Eye (tissue), 1 donor: Measurements from ENCODE around the gene CYP19A1.
A peak's percentile ranks its signal among the peaks of the same experiment; 100 is the strongest.
"Not testable (repeated sequence)": the region's sequence is repeated elsewhere in the genome, so short reads cannot be mapped to it uniquely, and the experiment has no call there.

ENCODE experiments used
- DNase-seq: peaks from one replicate; pipeline ENCODE4 v3.0.0-alpha.2; 2015

Gene CYP19A1

DNA sequence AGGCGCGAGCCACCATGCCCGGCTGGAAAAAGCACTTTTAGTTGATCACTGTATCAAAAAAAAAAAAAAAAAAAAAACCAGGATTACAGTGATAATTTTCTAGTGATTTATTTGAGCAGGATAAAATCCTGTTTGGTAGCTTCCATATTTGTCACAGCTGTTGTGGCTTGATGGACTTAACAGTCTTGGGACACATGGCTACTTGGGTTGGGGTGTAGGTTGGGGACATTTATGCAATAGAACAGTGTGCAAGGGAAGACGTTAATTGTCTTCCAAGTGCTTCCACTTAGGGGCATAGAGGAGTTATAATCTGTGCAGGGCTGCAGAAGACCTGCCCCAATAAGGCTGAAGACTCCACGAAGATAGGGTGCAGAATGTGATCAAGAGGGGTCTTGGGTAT is 136.8 kb downstream of the CYP19A1 start:
- DNase-seq: no peak

DNA sequence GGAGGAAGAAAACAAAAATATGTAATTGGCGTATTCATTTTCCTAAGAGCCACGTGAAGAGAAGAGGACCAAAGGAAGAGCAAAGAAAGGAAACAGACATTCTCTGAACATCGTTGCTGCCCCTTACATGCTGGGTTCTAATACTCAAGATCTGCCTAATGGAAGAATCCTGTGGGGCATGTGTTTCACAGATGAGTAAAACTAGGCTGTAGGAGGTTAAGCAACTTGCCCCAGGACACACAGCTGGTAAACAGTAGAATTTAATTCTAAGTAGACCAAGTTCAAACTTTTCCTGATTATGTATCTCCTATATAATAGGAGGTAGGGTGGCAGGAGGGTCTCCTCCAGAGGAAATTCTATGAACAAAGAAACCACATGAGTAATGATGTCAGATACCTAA is 137.6 kb downstream of the CYP19A1 start:
- DNase-seq: no peak

DNA sequence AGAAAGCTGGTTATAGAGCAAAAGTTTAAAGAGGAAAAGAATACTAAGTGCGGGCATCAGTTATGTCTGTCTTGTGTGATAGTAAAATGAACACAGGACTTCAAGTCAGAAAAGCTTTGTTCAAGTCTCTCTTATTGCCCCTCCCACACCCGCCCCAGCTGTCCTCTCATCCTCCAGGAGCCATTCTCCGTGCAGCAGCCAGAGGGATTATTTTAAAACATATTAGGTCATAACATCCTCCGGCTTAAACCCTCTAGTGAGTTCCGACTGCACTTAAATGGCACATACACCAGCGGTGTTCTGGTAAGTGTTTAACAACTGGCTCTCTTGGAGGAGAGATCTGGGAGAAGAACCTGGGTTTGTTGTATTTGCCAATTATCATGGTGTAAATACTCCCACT is 138.9 kb downstream of the CYP19A1 start:
- DNase-seq: no peak

DNA sequence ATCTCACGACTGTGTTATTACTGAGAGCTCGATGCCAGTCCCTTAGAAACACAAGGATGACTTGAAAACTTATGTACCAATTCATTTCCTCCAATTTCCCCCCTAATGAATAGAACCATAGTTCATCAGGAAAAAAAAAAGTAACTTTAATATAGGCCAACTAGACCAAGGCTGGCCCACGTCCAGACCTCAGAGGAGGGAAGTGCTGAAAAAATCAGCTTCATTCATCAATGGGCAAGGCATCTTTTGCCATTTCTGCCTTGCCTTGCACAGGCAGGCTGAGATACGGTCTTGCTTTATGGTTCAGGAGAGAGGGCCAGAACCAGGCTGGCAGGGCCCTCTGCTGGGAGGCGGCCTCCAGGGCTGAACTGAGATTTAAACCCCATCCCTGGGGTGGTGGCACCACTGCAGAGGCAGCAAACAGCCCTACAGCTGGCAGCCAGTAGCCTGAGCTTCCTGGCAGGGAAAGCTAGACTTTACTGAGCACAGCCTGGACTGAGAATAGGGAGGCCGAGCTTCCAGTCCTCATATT is 139.6 kb downstream of the CYP19A1 start:
- no peak for DNase-seq

DNA sequence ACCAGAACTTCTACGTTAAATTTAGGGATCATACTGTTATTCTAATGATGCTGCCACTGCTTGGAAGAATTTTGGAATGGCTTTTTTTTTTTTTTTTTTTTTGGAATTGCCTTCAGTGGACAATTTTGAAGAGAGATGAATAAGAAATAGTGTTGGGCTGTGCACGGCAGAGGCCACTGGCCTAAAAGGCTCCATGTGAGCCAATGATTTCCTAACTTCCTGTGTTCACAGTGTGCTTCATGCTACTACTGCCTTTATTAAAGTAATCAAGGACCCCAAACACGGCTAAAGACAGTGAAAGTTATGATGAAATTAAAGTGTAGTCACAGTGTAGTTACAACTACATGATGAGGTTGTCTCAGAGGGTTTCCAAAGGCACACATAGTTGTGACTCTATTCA is 142.9 kb downstream of the CYP19A1 start:
- no peak for DNase-seq

DNA sequence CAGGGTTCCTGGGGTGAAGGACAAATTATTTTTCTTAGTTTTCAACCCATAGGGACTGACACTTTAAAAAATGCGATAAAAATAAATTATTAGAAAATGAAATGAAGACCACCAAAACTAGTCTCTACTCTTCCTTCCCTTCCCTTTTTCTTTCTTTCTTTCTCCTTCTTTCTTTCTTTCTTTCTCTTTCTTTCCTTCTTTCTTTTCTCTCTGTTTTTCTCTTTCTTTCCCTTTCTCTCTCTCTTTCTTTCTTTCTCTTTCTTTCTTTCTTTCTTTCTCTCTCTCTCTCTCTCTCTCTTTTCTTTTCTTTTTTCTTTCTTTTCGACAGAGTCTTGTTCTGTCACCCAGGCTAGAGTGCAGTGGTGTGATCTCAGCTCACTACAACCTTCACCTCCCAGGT is 144.4 kb downstream of the CYP19A1 start:
- no peak for DNase-seq

DNA sequence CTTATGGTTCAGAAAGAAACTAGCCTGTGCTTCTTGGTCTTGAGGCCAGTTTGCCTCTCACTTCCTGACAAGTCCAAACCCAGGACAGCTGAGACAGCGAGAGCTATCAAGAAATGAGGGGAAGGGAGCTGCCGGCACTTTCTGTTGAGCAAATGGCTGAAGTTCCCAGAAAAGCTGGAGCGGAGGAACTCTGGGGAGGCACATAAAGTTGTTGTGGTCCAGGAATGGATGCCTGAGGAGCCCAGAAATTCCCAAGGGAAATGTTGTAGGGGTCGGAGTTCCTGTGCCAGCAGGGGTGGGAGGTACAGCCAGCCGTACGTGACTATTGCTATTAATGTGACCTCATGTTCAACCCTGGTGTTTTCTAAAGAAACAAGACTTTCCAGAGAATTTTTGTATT is 144.9 kb downstream of the CYP19A1 start:
- DNase-seq: no peak

DNA sequence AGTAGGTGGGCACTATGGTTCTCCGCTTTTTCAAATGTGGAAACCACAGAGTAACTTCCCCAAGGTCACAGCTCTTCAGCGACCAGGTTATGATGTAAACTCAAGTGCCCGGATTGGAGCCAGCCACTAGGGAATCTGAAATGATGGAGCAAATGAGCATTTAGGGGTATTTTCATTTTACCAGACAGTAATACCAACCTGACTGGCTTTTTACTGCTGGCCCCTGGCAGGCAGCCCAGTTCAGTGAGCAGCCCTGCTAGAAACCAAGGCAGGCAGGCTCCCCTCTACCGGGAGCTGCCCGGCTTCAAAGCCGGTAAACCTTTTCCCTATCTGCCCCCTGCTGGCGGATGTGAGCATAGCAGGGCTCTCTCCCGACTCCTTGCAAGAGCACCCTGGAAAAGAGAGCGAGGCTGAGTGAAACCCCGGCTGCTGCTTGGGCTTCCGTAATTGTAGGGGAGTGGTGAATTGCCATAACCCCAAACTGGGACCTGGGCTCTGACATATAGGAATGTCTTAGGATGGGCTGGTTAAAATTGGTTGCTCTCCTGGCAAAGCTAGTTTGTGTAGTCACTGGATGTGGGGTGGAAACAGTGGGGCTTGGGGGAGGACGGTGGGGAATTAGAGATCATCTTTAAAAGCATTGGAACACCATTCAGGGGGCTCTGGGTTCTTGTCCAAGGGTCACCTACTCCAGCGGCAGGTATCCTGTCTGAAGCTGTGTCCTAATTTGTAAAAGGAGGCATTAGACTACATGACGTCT is 145.7 kb downstream of the CYP19A1 start:
- DNase-seq: peak; percentile 94

DNA sequence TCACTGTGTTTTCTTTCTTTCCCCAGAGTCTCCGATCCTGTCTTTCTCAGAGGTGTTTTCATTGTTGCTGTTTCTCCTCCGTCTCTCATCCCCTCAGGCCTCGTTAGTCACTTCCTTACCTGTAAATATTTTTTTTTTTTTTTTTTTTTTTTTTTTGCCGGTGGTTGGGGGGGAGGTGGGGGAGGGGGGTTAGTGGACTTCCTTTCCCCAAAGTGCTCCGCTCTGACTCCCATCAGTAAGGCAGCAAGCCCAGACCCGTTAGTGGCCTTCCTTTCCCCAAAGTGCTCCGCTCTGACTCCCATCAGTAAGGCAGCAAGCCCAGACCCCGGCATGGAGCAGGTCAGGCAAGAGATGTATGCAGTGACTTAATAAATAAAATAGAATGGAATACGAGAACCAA is 146.6 kb downstream of the CYP19A1 start:
- no peak for DNase-seq

DNA sequence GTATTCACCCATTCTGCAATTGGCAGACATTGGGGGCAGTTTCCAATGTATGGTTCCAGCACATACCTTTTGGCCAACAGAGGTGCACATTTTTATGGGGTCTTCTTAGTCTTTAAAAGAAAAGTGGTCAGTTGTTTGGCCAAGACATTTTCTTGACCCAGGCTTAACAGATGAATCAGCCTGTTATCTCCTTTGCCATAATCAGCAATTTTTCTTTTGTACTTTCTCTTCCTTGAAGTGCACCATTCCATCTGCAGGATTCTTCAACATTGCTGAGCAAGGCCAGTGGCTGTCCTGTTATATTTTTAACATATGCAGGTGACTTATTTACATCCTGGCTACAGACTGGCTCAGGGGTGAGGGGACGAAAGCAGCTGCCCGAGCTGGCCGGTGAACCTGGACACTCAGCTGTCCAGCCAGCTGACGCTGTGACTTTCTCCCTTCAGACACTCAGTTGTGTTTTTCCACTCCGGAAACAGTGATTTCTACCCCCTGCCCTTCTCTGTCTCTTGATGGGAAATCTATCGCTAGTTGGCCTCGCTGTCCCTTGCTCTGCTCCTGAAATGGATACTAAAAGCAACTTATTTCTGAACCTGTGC is 147.2 kb downstream of the CYP19A1 start:
- DNase-seq: no peak

DNA sequence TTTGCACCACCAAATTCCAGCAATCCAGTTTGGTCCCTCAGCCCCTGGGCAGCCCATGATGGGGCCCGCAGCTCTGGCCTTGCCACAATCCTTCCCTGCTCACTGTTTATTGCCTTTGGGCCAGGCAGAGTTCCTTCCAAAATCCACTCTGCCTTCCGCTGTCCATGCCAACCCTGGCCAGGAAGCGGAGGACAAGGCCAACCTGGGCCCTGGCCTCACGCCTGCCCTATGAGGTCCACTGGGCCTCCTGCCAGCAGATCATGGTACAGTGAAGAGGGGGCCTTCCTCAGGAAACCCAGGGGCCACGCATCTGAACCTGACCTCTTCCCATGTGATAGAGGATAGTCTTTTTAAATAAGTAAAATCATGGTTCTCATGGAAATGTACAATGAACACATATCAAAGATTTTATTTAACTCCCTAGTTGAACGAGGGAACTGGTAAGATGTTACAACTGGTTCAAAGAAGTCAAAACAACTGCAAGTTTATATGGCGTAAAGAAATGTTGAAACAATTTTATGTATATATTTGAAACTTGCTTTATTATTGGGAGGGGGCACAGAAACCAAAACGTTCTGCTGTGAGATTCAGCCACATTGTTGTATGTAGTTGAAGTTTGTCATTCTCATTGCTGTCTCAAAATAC is 147.8 kb downstream of the CYP19A1 start:
- DNase-seq: no peak

DNA sequence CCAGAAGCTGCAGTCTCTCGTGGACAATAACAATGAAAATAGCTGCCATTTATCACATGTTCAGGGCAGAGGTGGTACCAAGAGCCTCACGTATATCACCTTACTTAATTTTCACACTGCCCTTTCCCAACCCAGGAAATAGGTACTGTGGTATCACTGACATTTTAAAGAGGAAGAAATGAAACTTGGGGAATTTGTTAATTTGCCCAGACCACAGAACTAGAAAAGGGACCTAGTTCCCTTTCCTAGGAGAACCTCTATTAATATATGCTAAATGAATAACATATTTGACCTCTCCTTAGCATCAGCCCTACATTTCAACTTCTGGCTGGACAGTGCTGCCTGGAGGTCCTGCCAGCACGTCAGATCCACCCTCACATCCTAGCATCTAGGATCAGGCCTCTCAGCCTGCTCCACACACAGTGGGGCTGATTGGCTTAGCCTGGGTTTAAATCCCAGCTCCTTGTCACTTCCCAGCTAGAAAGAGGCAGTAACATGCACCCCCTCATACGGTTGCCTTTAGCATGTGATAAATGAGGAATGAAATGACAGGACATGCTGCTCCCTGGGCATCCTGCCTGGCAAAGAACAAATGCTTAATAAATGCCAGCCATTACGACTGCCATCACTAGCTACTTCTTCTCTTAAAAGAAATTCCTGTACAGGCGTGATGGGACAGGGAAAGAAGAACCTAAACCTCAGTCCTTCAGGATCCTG is 148.6 kb downstream of the CYP19A1 start:
- DNase-seq: no peak

DNA sequence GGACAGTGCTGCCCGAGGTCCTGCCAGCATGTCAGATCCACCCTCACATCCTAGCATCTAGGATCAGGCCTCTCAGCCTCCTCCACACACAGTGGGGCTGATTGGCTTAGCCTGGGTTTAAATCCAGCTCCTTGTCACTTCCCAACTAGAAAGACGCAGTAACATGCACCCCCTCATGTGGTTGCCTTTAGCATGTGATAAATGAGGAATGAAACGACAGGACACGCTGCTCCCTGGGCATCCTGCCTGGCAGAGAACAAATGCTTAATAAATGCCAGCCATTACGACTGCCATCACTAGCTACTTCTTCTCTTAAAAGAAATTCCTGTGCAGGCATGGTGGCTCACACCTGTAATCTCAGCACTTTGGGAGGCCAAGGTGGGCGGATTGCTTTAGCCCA is 149.6 kb downstream of the CYP19A1 start:
- not testable (repeated sequence) for DNase-seq

DNA sequence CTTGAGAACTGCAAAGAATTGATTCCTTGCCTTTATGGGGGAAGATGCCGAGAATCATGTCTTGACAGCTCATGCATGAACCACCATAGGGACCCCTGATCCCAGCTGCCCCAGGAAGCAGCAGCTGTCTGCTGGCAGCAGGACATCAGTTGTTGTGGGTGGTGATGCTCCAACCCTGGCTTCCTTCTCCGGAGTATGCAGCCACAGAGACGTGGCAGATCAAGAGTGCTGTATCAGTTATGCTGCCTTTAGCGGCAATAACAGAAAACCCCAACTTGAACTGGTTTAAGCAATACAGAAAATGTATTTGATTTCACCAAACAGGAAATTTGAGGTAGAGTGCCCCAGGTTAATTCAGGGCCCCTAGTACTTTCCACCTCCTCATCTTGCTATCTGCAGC is 151.5 kb downstream of the CYP19A1 start:
- DNase-seq: no peak

DNA sequence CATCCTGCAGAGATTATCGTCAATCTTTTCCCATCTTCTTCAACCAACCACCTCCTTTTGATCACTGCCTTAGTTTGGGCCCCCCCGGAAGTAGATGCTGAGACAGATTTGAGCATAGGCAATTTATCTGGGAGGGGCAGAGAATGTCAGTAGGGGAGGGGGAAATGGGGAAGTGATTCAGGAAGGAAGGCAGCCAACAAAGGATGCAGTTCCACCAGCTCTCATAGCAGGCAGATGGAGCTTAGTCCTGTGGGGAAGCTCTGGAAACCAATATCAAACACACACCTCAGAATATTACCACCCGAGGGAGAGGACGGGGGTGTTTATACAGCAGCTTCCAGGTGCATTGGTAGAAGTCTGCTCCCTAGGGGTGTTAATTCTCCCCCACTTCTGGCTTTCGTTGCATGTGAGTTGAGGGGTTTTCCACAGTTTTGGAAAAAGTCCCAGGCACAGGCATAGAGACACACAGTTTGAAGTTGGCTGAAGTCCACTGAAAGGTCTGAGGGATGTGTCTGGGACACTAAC is 152.2 kb downstream of the CYP19A1 start:
- no peak for DNase-seq

DNA sequence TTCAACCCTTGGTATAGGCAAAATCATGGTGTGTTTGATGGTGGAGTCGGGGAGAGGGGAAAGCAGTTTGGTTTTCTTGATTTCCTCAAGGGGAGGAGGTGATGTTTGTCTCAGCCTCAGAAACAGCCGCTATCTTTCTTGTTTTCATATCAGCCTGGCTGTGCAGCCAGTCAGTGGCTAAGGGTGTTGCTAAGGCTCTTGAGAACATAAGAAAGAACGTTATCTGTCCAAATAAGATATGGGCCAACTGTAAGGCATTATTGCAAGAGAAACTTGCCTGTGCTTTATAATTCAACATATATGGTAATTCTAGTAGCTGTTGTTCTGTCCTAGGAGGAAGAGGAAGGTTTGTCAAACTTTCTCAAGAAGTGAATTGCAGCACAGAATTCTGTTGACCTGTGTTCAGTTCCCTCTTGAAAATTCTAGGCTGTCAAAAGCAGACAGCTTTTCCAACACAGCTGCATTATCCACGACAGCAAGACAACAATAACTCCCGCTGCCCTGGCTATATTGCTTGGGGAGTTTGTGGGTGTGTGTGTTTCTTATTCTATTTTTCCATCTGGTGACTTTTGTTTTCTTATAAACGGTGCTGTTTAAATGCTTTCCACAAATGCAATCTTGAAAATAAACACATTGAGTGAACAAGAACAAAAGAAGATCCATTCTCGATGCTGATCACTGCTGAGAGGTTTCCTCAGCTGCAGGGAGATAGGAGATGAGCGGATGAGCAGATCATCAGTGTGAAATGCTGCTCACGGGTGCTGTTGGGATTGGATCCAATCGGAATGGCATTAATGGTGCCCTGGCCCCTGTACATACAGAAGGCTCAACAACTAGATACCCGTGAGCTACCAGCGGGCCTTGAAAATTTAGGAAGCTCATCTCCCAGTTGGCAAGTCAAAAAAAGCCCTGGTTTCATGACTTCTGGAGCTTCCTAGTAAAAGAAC is 152.9 kb downstream of the CYP19A1 start:
- DNase-seq: peak; percentile 14

DNA sequence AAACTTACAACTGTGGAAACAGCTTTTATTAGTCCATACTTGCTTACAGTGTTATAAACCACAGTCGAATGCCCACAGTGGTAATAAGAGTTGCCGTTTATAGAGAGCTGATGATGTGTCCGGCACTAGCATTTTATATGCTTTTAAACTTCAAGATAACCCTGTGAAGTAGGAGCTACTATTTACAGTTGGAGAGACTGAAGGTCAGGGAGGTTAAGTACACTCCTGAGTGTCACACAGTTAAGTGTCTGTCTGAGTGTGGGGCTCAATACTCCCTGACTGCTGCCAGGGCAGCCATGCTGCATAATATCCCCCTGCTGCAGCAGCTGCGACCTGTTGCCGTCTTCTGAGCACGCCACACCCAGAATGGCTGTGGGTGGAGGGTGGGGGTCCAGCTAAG is 153.8 kb downstream of the CYP19A1 start:
- no peak for DNase-seq

DNA sequence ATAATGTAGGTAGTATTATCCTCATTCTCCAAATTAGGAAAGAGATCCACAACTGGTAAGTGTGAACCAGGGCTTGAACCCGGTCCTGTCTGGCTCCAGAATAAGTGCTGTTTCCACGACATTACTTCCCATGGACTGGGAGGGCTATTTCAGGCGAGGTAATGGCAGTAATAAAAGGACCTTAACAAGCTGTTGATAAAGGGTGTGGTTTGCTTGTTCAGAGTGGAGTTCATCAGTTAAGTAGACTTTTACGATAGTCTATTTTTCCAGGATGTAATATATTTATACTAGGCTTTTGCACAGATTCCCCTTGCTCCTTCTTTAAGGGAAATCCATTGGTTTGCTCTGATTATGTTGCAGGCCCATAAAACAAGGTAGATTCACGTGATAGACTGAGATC is 155.3 kb downstream of the CYP19A1 start:
- DNase-seq: no peak

DNA sequence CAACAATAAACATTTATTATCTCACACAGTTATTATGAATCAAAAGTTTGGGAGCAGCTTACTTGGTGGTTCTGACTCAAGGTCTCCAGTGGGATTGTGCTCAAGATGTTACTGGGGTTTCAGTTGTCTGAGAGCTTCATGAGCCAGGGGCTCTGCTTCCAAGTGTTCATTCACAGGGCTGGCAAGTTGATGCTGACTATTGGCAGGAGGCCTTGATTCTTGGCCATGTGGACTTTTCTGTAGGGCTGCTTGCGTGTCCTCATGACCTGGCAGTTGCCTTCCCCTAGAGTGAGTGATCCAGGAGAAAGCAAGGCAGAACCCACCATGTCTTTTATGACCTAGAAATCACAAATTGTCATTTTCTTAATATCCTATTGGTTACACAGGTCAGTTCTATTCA is 156.5 kb downstream of the CYP19A1 start:
- DNase-seq: no peak

DNA sequence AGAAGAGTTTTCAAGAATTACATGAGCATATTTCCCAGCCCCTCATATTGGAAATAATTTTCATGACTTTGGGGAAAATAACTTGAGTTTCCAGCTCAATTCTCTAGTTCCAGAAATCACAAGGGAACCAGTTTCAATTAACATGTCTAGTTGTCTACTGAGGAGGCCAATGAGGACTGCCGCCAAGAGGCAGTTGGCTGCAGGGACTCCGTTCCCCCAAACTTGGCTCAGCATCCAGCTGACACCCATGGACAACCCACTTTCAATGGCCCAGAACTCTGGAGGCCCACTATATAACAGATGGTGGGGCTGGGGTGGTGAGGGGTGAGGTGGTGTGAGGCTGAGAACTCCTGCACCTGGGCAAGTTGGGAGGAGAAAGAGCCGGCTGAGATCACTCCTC is 157.2 kb downstream of the CYP19A1 start:
- DNase-seq: no peak

DNA sequence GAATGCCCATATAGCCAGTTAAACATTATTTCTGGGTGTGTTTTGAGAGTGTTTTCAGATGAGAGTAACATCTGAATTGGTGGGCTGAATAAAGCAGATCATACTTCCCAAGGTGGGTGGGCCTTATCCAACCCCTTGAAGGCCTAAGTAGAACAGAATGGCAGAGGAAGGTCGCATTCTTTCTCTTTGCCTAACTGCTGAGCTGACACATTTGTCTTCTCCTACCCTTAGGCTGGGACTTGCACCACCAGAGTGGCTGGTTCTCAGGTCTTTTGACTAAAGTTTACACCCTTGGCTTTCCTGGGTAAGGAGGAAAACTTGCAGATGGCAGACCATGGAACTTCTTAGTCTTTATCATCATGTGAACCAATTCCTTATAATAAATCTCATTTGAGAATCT is 157.9 kb downstream of the CYP19A1 start:
- no peak for DNase-seq

DNA sequence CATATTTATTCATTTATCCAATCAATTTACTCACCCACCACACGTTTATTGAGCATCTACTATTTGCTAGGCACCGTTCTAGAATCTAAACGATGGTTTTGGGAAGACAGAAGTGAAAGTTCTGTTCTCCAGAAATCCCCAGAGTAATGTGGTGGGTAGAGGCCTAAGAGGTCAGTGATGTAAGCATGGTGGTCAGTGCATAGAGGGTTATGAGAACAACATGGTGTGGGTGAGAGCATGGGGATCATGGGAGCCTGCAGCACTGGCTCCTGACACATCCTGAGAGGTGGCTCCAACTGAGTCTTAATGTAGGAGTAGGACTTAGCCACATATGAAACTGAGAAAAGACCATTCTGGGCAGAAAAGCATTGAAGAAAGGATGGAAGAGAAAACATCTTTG is 158.4 kb downstream of the CYP19A1 start:
- no peak for DNase-seq
